ENCODE measurements around the gene CHP1. TPM values are rescaled to one million over a fixed set of nuclear protein-coding genes. Genes with fewer than 3 reads are reported as not detected.
"Not testable (repeated sequence)": the region's sequence is repeated elsewhere in the genome, so short reads cannot be mapped to it uniquely, and the experiment has no call there.

Gene CHP1
- total and polyA plus RNA-seq, 3 donors from 2014 or later, result 36.6 to 72.7 (median 61.9) TPM

DNA sequence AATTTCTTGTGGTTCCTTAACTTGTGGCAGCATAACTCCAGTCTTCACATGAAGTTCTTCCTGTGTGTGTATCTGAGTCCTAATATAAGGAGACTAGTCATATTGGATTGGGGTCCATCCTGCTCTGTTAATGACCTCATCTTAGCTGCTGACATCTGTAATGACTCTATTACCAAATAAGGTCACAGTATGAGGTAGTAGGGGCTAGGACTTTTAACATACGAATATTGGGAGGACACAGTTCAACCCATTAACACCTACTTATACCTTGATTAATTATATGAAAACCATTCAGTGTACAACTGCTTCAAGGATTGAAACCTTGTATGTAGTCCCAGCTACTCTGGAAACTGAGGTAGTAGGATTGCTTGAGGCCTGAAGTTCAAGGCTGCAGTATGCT is 57.4 kb downstream of the CHP1 start:
- Histone ChIP-seq H3K9me3 (no peaks in the 10 kb centered on the region), H3K36me3 (ENCODE audit: low read depth, missing control alignments) (no peaks in the 10 kb centered on the region), H3K4me1 (peaks cover 3% of the 10 kb centered on the region), H3K27me3 (no peaks in the 10 kb centered on the region), H3K27ac (no peak overlapping the region), H3K4me3 (no peak overlapping the region)
- intact Hi-C loops (cut with DNase I; ENCODE audit: low total_unique reads), result no loop called here
- WGBS, 2 donors, result 70 to 92% methylated on average over 1 of the region's 1 CpG
- no peak for DNase-seq
- TF ChIP-seq, protein P1, sequence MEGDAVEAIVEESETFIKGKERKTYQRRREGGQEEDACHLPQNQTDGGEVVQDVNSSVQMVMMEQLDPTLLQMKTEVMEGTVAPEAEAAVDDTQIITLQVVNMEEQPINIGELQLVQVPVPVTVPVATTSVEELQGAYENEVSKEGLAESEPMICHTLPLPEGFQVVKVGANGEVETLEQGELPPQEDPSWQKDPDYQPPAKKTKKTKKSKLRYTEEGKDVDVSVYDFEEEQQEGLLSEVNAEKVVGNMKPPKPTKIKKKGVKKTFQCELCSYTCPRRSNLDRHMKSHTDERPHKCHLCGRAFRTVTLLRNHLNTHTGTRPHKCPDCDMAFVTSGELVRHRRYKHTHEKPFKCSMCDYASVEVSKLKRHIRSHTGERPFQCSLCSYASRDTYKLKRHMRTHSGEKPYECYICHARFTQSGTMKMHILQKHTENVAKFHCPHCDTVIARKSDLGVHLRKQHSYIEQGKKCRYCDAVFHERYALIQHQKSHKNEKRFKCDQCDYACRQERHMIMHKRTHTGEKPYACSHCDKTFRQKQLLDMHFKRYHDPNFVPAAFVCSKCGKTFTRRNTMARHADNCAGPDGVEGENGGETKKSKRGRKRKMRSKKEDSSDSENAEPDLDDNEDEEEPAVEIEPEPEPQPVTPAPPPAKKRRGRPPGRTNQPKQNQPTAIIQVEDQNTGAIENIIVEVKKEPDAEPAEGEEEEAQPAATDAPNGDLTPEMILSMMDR (IDR thresholded peaks at IDR 0.05), result no peak
- TF ChIP-seq POLR2A (IDR thresholded peaks at IDR 0.05), result no peak

DNA sequence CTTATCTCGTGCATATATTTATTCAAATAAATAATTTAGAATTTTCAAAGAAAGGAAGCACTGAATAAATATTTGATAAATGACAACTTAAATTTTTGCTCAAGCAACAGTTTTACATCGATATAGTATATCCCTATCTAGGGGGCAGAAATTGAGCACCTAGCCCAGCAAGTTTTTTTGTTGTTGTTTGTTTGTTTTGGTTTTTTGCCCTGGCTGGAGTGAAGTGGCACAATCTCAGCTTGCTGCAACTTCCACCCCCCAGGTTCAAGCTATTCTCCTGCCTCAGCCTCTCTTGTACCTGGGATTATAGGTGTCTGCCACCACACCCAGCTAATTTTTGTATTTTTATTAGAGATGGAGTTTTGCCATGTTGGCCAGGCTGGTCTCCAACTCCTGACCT is 58.9 kb downstream of the CHP1 start:
- intact Hi-C loops (cut with DNase I; ENCODE audit: low total_unique reads), result no loop called here
- H3K36me3 ChIP-seq (ENCODE audit: low read depth, missing control alignments), result no peaks in the 10 kb centered on the region

GRCh38 chr15:41291065-41291631 is 60.1 kb downstream of the CHP1 start:
- no peaks in the 10 kb centered on the region for H3K9me3 ChIP-seq
- 89 to 95% methylated on average over 9 of the region's 9 CpGs for WGBS, 2 donors
- TF ChIP-seq POLR2A (IDR thresholded peaks at IDR 0.05), result no peak
- TF ChIP-seq, protein P1 (IDR thresholded peaks at IDR 0.05), result no peak
- no peaks in the 10 kb centered on the region for H3K27me3 ChIP-seq
- H3K4me3 ChIP-seq, result no peak overlapping the region
- intact Hi-C loops (cut with DNase I; ENCODE audit: low total_unique reads), result no loop called here
- H3K4me1 ChIP-seq, result no peaks in the 10 kb centered on the region
- DNase-seq, result no peak
- H3K36me3 ChIP-seq (ENCODE audit: low read depth, missing control alignments), result no peaks in the 10 kb centered on the region
- no peak overlapping the region for H3K27ac ChIP-seq

More for the DNA sequence above, 58.9 kb downstream of the CHP1 start:
- Histone ChIP-seq H3K4me3 (no peak overlapping the region), H3K4me1 (peaks cover 3% of the 10 kb centered on the region), H3K27ac (no peak overlapping the region), H3K9me3 (no peaks in the 10 kb centered on the region), H3K27me3 (no peaks in the 10 kb centered on the region)
- no peak for DNase-seq
- 88 to 94% methylated on average over 2 of the region's 2 CpGs for WGBS, 2 donors
- no peak for TF ChIP-seq POLR2A (IDR thresholded peaks at IDR 0.05)
- TF ChIP-seq, protein P1 (IDR thresholded peaks at IDR 0.05), result no peak

DNA sequence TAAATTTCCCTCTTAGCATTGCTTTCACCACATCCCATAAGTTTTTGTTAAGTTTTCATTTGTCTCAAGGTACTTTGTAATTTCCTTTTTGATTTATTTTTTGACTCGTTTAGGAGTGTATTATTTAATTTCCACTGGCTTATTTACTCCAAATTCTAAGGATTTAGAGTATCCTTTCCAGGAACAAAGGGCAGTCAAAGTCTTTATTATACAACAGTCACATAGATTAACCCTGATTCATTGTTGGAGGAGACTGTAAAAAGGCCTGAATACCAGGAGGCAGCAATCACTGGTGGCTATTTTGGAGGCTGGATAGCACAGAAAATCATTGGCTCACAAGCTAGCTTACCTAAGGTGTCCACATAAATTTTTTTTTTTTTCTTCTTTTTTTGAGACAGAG is 61.5 kb downstream of the CHP1 start:
- no peaks in the 10 kb centered on the region for H3K4me1 ChIP-seq
- H3K4me3 ChIP-seq, result no peak overlapping the region
- TF ChIP-seq POLR2A (IDR thresholded peaks at IDR 0.05), result no peak
- TF ChIP-seq, protein P1 (IDR thresholded peaks at IDR 0.05), result no peak
- DNase-seq, result no peak
- H3K36me3 ChIP-seq (ENCODE audit: low read depth, missing control alignments), result no peaks in the 10 kb centered on the region
- WGBS, 2 donors, result 62 to 63% methylated on average over 1 of the region's 1 CpG
- H3K27ac ChIP-seq, result no peak overlapping the region
- H3K27me3 ChIP-seq, result no peaks in the 10 kb centered on the region
- H3K9me3 ChIP-seq, result no peaks in the 10 kb centered on the region
- intact Hi-C loops (cut with DNase I; ENCODE audit: low total_unique reads), result no loop called here

DNA sequence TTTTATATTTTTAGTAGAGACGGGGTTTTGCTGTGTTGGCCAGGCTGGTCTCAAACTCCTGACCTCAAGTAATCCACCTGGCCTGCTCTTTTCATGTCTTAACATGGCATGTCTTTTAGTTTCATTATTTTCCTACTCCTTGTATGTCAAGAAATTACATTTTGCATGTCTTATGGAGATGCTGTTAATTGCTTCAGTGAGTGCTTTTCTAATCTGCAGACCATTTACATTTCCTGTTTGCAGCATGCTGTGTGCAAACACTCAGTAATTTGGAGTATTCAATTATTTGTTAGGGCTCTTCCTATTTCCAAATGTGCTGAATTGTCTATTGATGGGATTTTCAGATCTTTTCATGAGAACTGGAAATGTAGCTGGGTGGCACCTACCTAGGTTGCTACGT is 70.1 kb downstream of the CHP1 start:
- H3K27me3 ChIP-seq; H3K4me1 ChIP-seq; H3K27ac ChIP-seq; DNase-seq; H3K9me3 ChIP-seq; intact Hi-C loops (cut with DNase I; ENCODE audit: low total_unique reads); H3K4me3 ChIP-seq; H3K36me3 ChIP-seq (ENCODE audit: low read depth, missing control alignments): not testable (repeated sequence)
- 95 to 96% methylated on average over 2 of the region's 2 CpGs for WGBS, 2 donors

Data from testis (tissue), 3 donors.